BE2C (cell line): ENCODE data around the gene RBM33.

Source experiments
- DNase-seq: peaks from one replicate; pipeline ENCODE4 v3.0.0-alpha.2; 2020
- H3K27me3 ChIP-seq: fragments of 250-450 bp; sonication (Bioruptor Pico); 2 replicates; pipeline ENCODE4 v1.5.1; 2020; ENCODE audit warnings: mild to moderate bottlenecking
- H3K36me3 ChIP-seq: fragments of 250-450 bp; sonication (Bioruptor Pico); 2 replicates; pipeline ENCODE4 v1.5.1; 2020; ENCODE audit warnings: mild to moderate bottlenecking
- H3K4me1 ChIP-seq: fragments of 250-450 bp; sonication (Bioruptor Pico); 2 replicates; pipeline ENCODE4 v1.5.1; 2020
- H3K4me3 ChIP-seq: 2 replicates; pipeline ENCODE4 v1.5.1; 2011; ENCODE audit warnings: low read depth, low read length
- H3K9me3 ChIP-seq: fragments of 250-450 bp; sonication (Bioruptor Pico); 2 replicates; pipeline ENCODE4 v1.5.1; 2020
- CTCF ChIP-seq: IDR thresholded peaks from 2 replicates; pipeline ENCODE4 v1.5.1; 2012; ENCODE audit warnings: mild to moderate bottlenecking, low read depth, low read length

The RBM33 gene

GRCh38 chr7:155824227-155824886 lies 179.9 kb downstream of the RBM33 start:
- no peak for DNase-seq
- no peaks in the 10 kb centered on the region for H3K36me3 ChIP-seq
- no peaks in the 10 kb centered on the region for H3K4me1 ChIP-seq
- H3K9me3 ChIP-seq: no peaks in the 10 kb centered on the region
- no peak overlapping the region for H3K4me3 ChIP-seq
- TF ChIP-seq CTCF: no peak
- H3K27me3 ChIP-seq: peaks cover 22% of the 10 kb centered on the region

GRCh38 chr7:155825336-155825735 lies 180.9 kb downstream of the RBM33 start:
- Histone ChIP-seq H3K27me3 (peaks cover 26% of the 10 kb centered on the region), H3K4me1 (no peaks in the 10 kb centered on the region), H3K36me3 (no peaks in the 10 kb centered on the region), H3K9me3 (no peaks in the 10 kb centered on the region), H3K4me3 (no peak overlapping the region)
- no peak for DNase-seq
- TF ChIP-seq CTCF: no peak

GRCh38 chr7:155829796-155830470 lies 185.5 kb downstream of the RBM33 start:
- H3K36me3 ChIP-seq: no peaks in the 10 kb centered on the region
- H3K4me3 ChIP-seq: no peak overlapping the region
- H3K4me1 ChIP-seq: no peaks in the 10 kb centered on the region
- no peaks in the 10 kb centered on the region for H3K9me3 ChIP-seq
- DNase-seq: no peak
- TF ChIP-seq CTCF: no peak
- peaks cover 49% of the 10 kb centered on the region for H3K27me3 ChIP-seq
